ENCODE results near the gene OSMR.

DNA sequence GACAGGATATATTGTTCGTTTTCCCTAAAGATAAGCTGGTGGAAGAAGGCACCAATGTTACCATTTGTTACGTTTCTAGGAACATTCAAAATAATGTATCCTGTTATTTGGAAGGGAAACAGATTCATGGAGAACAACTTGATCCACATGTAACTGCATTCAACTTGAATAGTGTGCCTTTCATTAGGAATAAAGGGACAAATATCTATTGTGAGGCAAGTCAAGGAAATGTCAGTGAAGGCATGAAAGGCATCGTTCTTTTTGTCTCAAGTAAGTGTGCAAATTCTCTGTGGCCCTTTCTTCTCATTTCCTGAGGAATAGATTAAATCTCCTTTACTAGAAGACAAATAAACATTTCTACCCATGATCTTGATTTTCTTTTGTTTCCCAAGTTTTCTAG is 38.0 kb downstream of the OSMR start:
- TF ChIP-seq, protein P1, sequence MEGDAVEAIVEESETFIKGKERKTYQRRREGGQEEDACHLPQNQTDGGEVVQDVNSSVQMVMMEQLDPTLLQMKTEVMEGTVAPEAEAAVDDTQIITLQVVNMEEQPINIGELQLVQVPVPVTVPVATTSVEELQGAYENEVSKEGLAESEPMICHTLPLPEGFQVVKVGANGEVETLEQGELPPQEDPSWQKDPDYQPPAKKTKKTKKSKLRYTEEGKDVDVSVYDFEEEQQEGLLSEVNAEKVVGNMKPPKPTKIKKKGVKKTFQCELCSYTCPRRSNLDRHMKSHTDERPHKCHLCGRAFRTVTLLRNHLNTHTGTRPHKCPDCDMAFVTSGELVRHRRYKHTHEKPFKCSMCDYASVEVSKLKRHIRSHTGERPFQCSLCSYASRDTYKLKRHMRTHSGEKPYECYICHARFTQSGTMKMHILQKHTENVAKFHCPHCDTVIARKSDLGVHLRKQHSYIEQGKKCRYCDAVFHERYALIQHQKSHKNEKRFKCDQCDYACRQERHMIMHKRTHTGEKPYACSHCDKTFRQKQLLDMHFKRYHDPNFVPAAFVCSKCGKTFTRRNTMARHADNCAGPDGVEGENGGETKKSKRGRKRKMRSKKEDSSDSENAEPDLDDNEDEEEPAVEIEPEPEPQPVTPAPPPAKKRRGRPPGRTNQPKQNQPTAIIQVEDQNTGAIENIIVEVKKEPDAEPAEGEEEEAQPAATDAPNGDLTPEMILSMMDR (IDR thresholded peaks at IDR 0.05; ENCODE audit: borderline replicate concordance, extremely low read depth, low read length, poor library complexity, severe bottlenecking) = no peak
- no peak for TF ChIP-seq EZH2 (IDR thresholded peaks at IDR 0.05; ENCODE audit: borderline replicate concordance, low read depth, low read length, severe bottlenecking)

Data from DND-41 (cell line).